ENCODE data around the gene KRT83.
A peak's percentile ranks its signal among the peaks of the same experiment; 100 is the strongest.
"Not testable (repeated sequence)": the region's sequence is repeated elsewhere in the genome, so short reads cannot be mapped to it uniquely, and the experiment has no call there.

The KRT83 gene

DNA sequence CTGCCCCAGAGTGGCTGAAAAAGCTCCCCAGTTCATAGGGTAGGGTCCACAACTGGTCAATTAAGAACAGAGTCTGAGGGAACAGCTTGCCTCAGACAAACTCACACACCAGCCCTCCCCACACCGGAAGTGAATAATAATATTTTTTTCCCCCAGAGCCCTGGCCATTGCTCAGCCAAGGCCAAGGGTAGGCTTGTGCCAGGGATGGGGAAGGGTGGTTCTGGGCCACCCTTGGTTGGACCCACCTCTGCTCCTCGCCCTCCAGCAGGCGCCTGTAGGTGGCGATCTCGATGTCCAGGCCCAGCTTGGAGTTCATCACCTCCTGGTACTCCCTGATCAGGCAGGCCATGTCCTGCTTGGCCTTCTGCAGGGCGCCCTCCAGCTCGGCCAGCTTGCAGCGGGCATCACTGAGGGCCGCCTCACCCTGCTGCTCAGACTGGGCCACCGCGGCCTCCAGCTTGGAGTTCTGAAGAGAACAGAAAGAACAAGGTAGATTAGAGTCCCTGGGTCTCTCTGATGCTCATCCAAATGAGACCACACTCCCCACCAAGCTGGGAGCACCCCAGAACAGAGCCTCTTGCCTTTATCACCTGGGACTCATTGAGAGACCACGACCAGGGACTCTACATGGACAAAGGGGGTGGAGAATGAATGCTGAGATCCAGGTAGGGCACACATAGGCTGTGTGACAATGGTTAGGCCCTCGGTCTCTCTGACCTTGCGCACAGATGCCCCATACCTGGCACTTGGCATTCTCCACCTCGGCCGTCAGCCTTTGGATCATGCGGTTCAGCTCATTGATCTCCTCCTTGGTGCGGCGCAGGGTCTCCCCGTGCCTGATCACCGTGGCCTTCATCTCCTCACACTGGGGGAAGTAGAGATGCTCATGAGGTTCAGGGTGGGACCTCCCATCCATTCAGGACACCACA, 34.1 kb downstream of the KRT83 start:
- not testable (repeated sequence) for H3K9me2 ChIP-seq (replicated peaks; ENCODE audit: low read depth, low read length); H3K9ac ChIP-seq (ENCODE audit: low read depth, low read length, poor library complexity, severe bottlenecking); H3K9me3 ChIP-seq (ENCODE audit: insufficient read depth, low read depth, low read length); H3K27me3 ChIP-seq (ENCODE audit: insufficient read depth, low read length, poor library complexity, severe bottlenecking); H3K4me3 ChIP-seq (ENCODE audit: low read length, poor library complexity, severe bottlenecking); H4K20me1 ChIP-seq (ENCODE audit: insufficient read depth, low read length, poor library complexity, severe bottlenecking); H3K79me2 ChIP-seq (ENCODE audit: insufficient read depth, low read length); H2AFZ ChIP-seq (ENCODE audit: low read length); H3K36me3 ChIP-seq (ENCODE audit: insufficient read depth, low read length); H3F3A ChIP-seq (ENCODE audit: low read depth)
- TF ChIP-seq, protein P1, sequence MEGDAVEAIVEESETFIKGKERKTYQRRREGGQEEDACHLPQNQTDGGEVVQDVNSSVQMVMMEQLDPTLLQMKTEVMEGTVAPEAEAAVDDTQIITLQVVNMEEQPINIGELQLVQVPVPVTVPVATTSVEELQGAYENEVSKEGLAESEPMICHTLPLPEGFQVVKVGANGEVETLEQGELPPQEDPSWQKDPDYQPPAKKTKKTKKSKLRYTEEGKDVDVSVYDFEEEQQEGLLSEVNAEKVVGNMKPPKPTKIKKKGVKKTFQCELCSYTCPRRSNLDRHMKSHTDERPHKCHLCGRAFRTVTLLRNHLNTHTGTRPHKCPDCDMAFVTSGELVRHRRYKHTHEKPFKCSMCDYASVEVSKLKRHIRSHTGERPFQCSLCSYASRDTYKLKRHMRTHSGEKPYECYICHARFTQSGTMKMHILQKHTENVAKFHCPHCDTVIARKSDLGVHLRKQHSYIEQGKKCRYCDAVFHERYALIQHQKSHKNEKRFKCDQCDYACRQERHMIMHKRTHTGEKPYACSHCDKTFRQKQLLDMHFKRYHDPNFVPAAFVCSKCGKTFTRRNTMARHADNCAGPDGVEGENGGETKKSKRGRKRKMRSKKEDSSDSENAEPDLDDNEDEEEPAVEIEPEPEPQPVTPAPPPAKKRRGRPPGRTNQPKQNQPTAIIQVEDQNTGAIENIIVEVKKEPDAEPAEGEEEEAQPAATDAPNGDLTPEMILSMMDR (conservative IDR thresholded peaks at IDR 0.05; ENCODE audit: low read length): peak; percentile 55
- Histone ChIP-seq H3K4me1 (ENCODE audit: insufficient read depth, low read length, poor library complexity, severe bottlenecking) (peaks cover 36% of the 10 kb centered on the region), H3K4me2 (ENCODE audit: low read depth, low read length, poor library complexity, severe bottlenecking) (peak overlapping the region; percentile 88)

DNA sequence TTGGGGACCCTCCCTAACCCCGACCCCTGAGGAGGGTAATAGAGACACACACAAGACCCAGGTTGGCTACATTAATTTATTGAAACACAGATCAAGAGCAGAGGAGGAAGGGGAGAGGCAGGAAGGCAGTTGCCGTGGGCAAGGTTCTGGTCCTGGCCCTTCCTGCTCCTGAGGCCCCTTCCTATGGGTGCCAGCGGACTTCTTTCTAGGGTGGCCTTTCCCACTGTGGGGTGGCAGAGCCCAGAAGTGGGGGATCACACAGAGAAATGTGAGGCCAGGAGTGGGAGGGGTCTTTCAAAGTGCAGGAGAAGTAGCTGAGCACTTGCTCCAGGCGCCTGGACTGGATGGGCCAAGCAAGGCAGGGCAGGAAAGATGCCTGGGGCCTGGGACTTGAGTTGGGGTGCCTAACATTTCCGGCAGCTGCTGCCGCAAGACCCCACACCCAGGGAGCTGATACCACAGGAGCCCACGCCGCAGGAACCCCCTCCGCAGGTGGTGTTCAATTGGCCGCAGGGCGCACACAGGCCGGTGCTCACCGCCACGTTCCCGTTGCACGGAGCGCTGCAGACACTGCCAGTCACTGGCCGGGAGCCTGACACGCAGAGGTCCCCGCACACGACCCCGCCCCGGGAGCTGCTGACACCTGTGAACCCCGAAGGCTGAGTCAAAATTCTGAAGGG, 35.2 kb downstream of the KRT83 start:
- H3K36me3 ChIP-seq (ENCODE audit: insufficient read depth, low read length): no peaks in the 10 kb centered on the region
- H3K4me1 ChIP-seq (ENCODE audit: insufficient read depth, low read length, poor library complexity, severe bottlenecking): peaks cover 36% of the 10 kb centered on the region
- H3K9ac ChIP-seq (ENCODE audit: low read depth, low read length, poor library complexity, severe bottlenecking): no peak overlapping the region
- H3K79me2 ChIP-seq (ENCODE audit: insufficient read depth, low read length): no peaks in the 10 kb centered on the region
- H2AFZ ChIP-seq (ENCODE audit: low read length): no peak overlapping the region
- TF ChIP-seq, protein P1 (conservative IDR thresholded peaks at IDR 0.05; ENCODE audit: low read length): no peak
- TF ChIP-seq EZH2phosphoT487 (IDR thresholded peaks at IDR 0.05; ENCODE audit: borderline replicate concordance): no peak
- no peak overlapping the region for H3K4me3 ChIP-seq (ENCODE audit: low read length, poor library complexity, severe bottlenecking)
- no peaks in the 10 kb centered on the region for H3K27me3 ChIP-seq (ENCODE audit: insufficient read depth, low read length, poor library complexity, severe bottlenecking)
- no peaks in the 10 kb centered on the region for H3K9me2 ChIP-seq (replicated peaks; ENCODE audit: low read depth, low read length)
- no peaks in the 10 kb centered on the region for H3F3A ChIP-seq (ENCODE audit: low read depth)
- no peaks in the 10 kb centered on the region for H4K20me1 ChIP-seq (ENCODE audit: insufficient read depth, low read length, poor library complexity, severe bottlenecking)
- H3K4me2 ChIP-seq (ENCODE audit: low read depth, low read length, poor library complexity, severe bottlenecking): peak overlapping the region; percentile 27
- no peaks in the 10 kb centered on the region for H3K9me3 ChIP-seq (ENCODE audit: insufficient read depth, low read depth, low read length)

DNA sequence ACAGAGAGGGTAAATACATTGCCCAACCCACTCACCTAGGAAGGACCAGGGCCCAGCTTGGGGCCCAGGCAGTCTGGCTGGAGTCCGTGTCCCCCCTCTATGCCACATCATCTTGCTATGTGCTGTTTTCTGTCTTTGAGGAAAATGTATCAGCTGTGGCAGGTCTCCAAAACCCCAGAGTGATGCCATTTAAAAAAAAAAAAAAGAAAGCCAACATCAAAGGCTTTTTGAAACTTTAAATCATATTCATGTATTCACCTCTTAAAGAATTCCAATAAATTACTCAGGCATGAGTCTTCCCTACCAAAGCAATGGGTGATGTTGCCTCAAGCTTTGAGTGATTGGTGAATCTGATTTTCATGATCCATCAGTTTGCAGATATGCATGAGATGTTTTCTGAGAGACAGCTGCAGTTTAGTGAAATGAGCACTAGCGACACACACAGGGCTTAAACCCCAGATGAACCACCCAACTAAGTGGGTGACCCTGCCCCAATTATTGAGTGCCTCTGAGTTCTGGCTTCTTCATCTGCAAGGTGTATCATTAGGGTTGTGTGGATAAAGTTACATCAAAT, 35.9 kb downstream of the KRT83 start:
- no peak overlapping the region for H3K4me3 ChIP-seq (ENCODE audit: low read length, poor library complexity, severe bottlenecking)
- no peaks in the 10 kb centered on the region for H3K36me3 ChIP-seq (ENCODE audit: insufficient read depth, low read length)
- no peak overlapping the region for H3K9ac ChIP-seq (ENCODE audit: low read depth, low read length, poor library complexity, severe bottlenecking)
- peak overlapping the region; percentile 27 for H3K4me2 ChIP-seq (ENCODE audit: low read depth, low read length, poor library complexity, severe bottlenecking)
- H3K79me2 ChIP-seq (ENCODE audit: insufficient read depth, low read length): no peaks in the 10 kb centered on the region
- TF ChIP-seq EZH2phosphoT487 (IDR thresholded peaks at IDR 0.05; ENCODE audit: borderline replicate concordance): no peak
- TF ChIP-seq, protein P1 (conservative IDR thresholded peaks at IDR 0.05; ENCODE audit: low read length): no peak
- H3K27me3 ChIP-seq (ENCODE audit: insufficient read depth, low read length, poor library complexity, severe bottlenecking): no peaks in the 10 kb centered on the region
- H3K9me3 ChIP-seq (ENCODE audit: insufficient read depth, low read depth, low read length): no peaks in the 10 kb centered on the region
- no peaks in the 10 kb centered on the region for H3K9me2 ChIP-seq (replicated peaks; ENCODE audit: low read depth, low read length)
- peaks cover 36% of the 10 kb centered on the region for H3K4me1 ChIP-seq (ENCODE audit: insufficient read depth, low read length, poor library complexity, severe bottlenecking)
- H4K20me1 ChIP-seq (ENCODE audit: insufficient read depth, low read length, poor library complexity, severe bottlenecking): no peaks in the 10 kb centered on the region
- H3F3A ChIP-seq (ENCODE audit: low read depth): no peaks in the 10 kb centered on the region
- H2AFZ ChIP-seq (ENCODE audit: low read length): no peak overlapping the region

All from Loucy (cell line).